DMS153 treated with DMSO at 0.1 percent for 48 hours (cell line): ENCODE data around the gene ACSM2A.
"Not testable (repeated sequence)": the region's sequence is repeated elsewhere in the genome, so short reads cannot be mapped to it uniquely, and the experiment has no call there.

Experiments used
- DNase-seq: peaks from one replicate; lab custom pipeline; 2025; ENCODE audit not compliant: unreplicated experiment; lab: John Stamatoyannopoulos, UW

The ACSM2A gene

DNA sequence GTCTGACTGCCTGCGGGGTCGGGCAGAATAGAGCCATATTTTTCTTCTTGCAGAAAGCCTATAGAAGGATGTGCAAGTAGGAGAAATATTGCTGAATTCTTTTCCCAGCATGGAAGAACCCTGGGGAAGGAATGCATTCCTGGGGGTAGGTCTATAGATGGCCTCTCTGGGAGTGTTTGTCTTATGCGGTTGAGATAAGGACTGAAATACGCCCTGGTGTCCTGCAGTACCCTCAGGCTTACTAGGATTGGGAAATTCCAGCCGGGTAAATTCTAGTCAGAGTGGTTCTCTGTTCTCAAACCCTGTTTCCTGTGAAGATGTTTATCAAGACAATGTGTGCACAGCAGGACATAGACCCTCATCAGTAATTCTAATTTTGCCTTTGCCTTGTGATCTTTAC lies 2.3 kb downstream of the ACSM2A start:
- DNase-seq, result not testable (repeated sequence)

DNA sequence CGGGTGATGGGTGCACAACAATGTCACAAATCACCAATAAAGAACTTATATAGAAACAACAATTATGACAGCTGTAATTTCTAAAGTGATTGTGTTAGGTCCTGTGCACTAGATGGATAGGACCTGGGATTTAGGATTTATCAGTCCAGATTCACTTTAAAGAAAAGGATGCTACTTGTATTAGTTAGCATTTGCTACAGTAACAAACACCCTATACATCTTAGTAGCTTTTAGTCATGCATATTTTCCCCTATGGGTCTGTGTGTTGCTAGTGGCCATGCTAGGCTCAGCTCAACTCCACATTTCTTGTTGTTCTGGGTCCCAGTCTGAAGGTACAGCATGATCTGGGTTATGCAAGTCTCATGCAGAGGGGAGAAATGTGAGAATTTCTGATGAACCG lies 7.9 kb downstream of the ACSM2A start:
- DNase-seq, result not testable (repeated sequence)

DNA sequence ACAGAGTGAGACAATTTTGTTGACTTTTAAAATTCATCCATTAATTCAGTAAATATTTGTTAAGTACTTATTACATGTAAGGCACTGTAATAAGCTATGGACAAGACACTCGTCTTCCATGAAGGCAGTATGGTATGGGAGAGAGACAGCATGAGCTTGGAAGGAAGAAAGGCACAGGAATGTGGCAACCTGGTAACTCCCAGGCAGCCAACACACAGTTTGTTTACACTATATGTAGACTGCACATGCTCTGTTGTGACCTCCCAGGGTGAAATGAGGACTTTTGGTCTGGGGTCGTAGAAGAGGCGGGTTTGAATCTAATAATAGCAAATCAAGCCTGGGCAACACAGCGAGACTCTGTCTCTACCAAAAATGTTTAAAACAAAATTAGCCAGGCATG lies 9.0 kb downstream of the ACSM2A start:
- not testable (repeated sequence) for DNase-seq

DNA sequence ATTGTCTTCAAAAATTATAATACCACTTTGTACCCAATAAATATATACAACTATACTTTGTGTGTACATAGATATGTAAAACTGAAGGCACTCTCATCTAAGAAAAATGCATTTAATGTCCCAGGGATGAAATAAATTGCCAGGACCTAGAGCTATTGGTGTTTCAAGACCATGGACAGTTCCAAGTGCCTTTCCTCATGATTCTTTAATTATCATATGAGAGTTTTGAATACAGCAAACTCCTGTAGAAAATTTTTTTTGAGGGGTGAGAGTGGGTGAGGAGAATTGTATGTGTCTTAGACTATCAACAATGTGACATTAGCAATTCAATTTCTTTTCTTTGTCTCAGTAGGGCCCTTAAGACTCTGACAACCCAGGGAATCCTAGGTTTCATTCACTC lies 17.6 kb downstream of the ACSM2A start:
- DNase-seq, result not testable (repeated sequence)

DNA sequence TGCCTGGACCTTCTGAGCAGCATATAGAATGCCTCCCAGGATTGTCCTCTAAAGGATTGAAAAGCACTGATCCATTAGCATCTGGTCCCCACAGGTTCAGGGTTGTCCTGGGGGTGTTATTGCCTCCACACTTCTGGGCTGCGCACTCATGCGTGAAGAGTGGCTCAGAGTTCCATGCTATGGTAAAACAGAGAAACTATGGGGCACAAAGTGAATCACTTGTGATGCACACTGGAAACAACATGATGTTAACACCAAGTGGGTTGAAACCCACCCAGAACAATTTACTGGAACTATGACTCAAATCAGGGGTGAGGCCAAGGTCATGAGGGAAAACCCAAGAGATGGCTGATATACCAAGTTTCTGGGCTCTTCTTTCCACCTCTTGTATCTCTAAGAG lies 18.6 kb downstream of the ACSM2A start:
- not testable (repeated sequence) for DNase-seq

DNA sequence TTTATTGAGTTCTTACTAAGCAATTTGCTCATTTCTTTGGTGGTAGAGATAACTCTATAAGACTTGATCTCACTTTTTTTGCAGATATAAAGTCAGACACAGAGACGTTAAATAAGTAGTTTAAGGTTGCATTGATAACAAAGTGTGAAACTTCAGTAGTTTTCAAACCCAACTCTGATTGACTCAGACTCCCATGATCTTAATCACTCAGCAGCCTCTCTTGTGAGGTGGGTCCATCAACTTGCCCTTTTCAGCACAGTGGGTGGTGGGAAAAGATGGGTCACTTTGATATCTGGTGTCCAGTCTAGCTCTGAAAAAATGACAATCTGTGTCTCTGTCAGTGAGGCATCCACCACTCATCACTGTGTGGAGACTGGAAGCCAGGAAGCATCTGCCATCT lies 19.4 kb downstream of the ACSM2A start:
- DNase-seq, result not testable (repeated sequence)

DNA sequence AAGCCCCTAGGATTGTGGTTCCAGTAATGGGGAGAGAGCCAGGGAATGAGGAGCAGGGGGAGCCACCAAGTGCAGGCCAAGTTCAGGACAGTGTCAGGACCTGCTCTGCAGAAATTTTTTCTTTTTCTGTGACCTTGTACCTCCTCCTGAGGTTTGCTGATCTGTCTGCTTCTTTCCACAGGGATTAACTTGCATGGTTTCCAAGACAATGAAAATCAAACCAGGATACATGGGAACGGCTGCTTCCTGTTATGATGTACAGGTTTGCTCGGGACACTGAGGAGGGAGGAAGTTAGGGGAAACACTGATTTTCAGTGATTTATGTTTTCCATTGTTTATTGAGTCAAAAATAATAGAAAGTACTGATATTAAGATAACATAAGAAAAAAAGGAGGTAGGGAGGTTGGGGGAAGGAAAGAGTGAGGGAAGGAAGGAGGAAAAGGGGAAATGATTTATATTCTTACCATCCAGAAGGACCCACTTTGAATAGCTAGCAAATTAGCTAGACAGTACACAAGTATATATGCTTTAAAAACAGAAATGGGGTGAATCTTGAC lies 25.9 kb downstream of the ACSM2A start:
- not testable (repeated sequence) for DNase-seq

DNA sequence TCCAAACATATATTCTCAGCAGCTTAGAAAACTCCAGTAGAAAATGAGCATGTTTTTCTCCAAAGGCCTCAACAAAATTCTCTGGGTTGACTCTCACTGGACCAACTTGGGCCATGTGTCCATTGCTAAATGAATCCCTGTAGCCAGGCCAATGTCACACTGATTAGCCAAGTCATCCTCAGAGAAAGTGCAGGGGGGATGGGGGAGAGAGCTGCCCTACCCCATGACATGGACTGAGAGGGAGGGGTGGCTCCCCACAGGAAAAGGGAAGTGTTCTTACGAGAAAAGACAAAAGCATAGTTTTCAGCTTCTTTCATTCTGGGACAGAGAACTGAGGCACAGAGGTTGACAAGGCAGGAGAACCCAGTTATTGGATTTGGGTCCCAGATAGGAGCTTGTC lies 32.7 kb downstream of the ACSM2A start:
- not testable (repeated sequence) for DNase-seq

DNA sequence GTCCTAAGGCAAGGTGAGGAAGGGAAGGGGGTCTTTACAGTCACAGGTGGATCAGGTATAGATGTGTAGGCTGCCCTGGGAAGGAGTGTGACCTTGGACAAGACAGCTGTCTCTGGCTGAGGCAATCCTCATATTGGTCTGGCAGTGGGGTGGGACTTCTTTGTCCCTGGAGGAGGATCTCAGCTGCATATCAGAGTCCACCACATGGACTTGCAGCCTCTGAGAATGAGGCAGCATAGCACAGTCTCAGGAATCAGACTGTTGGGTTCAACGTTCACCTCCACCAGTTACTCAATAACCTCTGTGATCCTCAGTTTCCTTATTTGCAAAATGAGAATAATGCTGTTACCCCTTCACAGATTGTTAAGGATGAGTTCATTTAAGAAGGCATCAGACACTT lies 33.4 kb downstream of the ACSM2A start:
- no peak for DNase-seq

DNA sequence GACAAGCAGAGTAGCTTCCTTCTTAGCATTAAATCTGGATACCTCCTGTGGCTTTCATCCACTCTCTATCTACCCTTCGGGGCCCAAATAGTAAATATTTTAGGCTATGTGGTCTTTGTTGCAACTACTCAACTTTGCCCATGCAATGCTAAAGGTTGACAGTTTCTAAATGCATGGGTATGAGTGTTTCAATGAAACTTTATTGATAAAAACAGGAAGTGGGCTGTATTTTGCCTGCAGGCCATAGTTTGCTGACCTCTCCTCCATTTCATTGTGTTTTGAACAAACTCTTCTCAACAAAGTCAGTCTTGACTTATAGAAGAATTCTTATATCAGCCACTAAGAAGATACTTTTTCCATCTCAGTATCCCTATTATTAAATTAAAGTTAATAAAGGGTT lies 34.1 kb downstream of the ACSM2A start:
- no peak for DNase-seq

DNA sequence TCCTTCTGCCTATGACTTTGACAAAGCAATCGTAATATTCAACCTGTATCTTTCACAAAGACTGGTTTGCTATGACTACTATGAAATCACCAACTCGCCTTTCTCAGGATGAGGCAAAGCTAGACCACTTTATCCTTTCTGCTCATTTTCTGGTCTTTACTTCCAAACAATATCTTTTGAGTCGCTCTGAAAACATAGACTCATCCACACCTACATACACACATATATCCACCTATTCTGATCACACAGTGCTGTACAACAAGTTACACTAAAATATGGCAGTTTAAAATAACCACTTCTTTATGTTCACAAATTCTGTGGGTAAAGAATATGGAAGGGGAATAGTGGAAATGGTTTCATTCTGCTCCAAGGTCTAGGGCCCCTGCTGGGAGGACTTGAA lies 39.7 kb downstream of the ACSM2A start:
- not testable (repeated sequence) for DNase-seq

DNA sequence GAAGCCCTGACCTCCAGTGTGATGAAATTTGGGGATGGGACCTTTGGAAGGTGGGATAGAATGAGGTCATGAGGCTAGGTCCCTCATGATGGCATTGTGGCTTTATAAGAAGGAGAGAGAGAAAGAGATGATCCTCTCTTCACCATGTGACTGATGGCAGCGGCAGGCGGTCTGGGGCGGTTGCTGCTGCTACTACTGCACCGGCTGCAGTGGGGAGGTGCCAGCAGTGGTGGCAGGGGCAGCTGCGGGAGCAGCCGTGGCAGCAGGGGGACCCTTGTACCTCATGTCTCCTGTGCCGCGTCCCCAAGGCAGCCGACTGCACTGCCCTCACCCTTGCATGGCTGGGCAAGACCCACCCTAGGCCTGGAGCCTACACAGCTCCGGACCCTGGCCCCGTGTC lies 40.1 kb downstream of the ACSM2A start:
- DNase-seq, result not testable (repeated sequence)

DNA sequence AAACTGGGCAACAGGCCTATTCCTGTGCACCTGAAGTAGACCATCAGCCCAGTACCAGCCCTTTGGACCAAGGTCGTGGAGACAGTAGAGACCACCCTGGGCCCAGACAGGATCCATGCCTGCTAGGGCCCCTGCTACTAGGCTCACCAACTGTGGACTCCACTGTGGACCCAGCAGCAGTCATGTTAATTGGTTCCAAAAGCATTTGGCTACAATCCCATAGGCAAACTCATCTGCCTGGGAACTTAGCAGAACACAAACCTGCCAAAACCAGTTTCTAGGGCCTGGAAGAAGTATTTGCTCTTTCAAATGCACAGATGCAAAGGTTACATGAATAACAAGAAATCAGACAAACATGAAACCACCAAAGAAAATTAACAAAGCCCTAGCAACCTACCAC lies 53.1 kb downstream of the ACSM2A start:
- no peak for DNase-seq

DNA sequence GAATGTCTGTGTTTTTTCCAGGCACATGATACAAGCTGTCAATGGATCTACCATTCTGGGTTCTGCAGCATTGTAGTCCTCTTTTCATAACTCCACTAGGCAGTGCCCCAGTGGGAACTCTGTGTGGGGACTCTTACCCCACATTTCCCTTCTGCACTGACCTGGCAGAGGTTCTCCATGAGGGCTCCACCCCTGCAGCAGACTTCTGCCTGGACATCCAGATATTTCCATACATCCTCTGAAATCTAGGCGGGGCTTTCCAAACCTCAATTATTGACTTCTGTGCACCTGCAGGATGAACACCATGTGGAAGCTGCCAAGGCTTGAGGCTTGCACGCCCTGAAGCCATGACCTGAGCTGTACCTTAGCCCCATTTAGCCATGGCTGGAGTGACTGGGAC lies 56.0 kb downstream of the ACSM2A start:
- DNase-seq, result no peak

DNA sequence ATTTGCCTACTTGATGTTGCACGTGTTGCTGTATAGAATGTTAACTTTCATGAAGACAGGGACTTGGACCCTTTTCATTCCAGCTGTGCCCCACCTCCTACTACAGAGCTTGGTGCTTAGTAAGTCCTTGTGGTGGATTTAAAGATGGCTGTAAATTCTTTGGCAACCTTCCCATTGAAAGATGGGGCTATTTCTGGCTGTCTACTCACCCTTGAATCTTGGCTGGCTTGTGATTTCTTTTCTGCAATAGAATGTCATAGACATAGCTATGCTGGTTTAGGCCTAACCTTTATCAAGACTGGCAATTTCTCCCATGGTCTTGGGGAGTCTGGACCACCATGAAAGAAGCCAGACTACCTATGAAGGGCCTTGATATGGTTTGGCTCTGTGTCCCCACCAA lies 59.0 kb downstream of the ACSM2A start:
- no peak for DNase-seq

DNA sequence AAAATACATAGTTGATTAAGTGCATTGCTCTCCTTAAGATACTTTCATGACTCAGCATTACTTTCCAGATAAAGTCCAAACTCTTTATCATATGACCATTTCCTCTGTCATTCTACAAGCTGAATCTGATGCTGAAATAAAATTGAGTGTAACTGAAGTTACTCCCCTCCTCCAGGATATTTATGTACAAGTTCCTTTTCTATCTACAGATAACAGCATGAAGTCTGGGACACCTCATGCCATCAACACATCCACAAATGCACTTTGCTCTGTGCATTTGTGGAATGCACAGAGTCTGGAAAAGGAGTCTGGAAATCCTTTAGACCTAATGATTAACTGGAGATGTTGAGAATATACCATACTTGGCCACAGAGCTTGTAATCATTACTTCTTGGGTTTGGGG lies 64.4 kb downstream of the ACSM2A start:
- no peak for DNase-seq

DNA sequence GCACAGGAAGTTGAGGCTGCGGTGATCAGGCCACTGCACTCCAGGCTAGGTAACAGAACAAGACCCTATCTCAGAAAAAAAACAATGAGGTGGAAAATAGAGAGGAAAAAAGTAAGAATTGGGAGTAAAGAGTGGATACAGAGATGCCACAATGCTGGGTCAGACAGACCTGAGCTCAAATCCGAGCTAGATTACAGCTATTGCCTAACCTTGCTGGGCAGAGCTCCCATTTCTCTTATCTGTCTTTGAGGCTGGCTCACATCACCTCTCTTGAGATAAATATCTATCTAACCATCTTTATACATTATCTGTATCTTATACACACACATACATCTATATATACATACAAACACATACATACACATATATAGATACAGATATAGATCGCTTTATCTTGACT lies 65.8 kb downstream of the ACSM2A start:
- no peak for DNase-seq

DNA sequence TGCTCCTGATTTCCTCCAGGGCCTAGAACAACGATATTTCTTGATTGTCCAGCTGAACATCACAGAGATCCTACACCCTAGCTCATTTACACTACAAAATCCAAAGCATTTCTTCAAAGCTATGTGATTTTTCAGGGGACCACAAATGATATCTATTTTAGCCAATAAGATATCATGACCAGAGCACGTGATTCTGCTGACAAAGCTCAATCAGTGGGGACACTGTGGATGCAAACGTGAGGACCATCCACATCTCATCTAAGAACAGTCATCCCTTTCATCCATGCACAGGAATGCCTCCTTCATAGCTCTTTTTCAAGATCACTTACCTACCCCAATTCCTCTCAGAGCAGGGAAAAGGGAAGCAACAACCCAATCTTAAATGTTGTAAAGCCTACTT lies 67.9 kb downstream of the ACSM2A start:
- no peak for DNase-seq

DNA sequence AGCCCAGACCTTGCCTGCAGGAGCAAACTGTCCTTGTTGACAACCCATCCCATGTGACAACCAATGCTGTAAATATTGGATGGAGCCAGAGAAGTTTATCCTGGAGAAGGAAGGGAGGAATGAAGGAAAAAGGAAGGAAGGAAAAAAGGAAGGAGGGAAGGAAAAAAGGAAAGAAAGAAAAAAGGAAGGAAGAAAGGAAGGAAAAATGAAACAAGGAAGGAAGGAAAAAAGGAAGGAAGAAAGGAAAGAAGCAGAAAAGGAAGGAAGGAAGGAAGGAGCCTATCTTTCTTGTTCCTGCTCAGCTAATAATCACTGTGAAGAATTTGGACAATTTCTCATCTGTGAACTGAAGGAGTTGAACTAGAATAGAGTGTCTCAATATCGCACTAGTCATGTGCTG lies 68.8 kb downstream of the ACSM2A start:
- DNase-seq, result no peak

DNA sequence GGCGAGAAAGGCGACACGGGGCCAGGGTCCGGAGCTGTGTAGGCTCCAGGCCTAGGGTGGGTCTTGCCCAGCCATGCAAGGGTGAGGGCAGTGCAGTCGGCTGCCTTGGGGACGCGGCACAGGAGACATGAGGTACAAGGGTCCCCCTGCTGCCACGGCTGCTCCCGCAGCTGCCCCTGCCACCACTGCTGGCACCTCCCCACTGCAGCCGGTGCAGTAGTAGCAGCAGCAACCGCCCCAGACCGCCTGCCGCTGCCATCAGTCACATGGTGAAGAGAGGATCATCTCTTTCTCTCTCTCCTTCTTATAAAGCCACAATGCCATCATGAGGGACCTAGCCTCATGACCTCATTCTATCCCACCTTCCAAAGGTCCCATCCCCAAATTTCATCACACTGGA lies 80.5 kb downstream of the ACSM2A start:
- not testable (repeated sequence) for DNase-seq

DNA sequence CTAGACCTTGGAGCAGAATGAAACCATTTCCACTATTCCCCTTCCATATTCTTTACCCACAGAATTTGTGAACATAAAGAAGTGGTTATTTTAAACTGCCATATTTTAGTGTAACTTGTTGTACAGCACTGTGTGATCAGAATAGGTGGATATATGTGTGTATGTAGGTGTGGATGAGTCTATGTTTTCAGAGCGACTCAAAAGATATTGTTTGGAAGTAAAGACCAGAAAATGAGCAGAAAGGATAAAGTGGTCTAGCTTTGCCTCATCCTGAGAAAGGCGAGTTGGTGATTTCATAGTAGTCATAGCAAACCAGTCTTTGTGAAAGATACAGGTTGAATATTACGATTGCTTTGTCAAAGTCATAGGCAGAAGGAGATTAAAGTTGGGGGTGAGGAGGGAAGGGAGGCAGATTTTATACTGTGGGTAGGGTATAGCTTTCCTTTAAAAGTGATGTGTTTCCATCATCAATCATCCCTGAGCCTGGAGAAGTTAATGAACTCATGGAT lies 81.0 kb downstream of the ACSM2A start:
- DNase-seq, result not testable (repeated sequence)

DNA sequence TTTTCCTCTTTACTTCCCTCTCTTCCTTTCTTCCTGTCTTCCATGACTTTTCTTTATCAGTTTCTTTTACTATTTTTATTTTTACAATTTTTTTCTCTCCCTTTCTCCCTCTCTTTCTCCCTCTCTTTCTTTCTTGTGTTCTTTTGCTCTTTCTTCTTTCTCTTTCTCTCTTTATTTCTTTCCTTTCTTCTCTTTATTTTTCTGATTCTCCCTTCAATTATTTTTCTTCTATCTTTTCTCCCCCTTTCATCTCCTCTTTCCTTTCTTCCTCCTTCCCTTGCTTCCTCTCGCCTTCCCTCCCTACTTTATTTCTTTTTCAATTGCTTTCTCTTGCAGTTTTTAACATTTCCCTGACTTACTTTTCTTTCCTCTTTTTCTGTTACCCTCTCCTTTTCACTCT lies 85.3 kb downstream of the ACSM2A start:
- not testable (repeated sequence) for DNase-seq
